ENCODE results near the gene GPR26.

GPR26 gene

DNA sequence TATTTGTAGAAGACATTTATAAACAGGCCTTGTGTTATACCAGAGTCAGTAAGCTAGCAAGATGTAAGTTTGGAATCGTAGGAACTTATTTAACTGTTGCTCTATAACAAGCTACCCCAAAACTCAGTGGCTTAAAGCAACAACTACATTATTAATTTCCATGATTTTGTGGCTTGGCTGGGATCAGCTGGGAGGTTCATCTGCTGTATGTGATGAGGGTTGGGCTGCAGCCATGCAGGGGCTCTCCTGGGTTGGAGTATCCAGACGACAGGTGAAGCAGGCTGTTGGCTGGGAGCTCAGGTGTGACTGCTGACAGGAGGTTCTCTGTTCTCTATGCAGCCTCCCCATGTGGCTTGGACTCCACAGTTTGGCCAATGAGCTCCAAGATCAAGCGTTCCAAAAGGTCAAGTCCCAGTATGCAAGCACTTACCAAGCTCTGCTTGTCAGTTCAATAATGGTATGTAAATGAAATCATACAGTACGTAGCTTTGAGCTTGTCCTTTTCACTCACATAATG, 52.4 kb downstream of the GPR26 start:
- no peak overlapping the region for H3K4me3 ChIP-seq (ENCODE audit: low read depth, low read length)
- DNase-seq (ENCODE audit: low read depth) = no peak
- TF ChIP-seq, protein P1, sequence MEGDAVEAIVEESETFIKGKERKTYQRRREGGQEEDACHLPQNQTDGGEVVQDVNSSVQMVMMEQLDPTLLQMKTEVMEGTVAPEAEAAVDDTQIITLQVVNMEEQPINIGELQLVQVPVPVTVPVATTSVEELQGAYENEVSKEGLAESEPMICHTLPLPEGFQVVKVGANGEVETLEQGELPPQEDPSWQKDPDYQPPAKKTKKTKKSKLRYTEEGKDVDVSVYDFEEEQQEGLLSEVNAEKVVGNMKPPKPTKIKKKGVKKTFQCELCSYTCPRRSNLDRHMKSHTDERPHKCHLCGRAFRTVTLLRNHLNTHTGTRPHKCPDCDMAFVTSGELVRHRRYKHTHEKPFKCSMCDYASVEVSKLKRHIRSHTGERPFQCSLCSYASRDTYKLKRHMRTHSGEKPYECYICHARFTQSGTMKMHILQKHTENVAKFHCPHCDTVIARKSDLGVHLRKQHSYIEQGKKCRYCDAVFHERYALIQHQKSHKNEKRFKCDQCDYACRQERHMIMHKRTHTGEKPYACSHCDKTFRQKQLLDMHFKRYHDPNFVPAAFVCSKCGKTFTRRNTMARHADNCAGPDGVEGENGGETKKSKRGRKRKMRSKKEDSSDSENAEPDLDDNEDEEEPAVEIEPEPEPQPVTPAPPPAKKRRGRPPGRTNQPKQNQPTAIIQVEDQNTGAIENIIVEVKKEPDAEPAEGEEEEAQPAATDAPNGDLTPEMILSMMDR (IDR thresholded peaks at IDR 0.05; ENCODE audit: control insufficient read depth, extremely low read depth, insufficient read depth) = no peak

DNA sequence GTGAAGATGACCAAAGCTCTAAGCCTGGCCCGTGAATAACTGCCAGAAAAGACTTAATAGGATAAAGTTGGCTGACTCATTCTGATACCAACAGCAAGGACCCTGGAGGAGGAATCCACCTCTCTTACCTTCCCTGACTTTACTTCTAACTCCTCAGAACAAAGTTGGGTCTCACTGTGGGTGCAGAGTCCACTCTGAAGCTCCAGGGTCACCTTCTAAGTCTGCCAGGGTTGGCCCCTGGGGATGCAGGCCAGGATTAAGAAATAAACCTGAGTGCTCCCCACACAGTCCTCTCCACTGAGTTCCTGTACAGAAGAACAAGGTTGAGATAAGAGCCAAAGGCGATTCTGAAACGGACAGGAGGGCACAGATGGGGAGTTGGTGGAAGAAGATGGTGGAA, 54.4 kb downstream of the GPR26 start:
- TF ChIP-seq, protein P1 (IDR thresholded peaks at IDR 0.05; ENCODE audit: control insufficient read depth, extremely low read depth, insufficient read depth) = no peak
- no peak for DNase-seq (ENCODE audit: low read depth)
- H3K4me3 ChIP-seq (ENCODE audit: low read depth, low read length) = no peak overlapping the region

DNA sequence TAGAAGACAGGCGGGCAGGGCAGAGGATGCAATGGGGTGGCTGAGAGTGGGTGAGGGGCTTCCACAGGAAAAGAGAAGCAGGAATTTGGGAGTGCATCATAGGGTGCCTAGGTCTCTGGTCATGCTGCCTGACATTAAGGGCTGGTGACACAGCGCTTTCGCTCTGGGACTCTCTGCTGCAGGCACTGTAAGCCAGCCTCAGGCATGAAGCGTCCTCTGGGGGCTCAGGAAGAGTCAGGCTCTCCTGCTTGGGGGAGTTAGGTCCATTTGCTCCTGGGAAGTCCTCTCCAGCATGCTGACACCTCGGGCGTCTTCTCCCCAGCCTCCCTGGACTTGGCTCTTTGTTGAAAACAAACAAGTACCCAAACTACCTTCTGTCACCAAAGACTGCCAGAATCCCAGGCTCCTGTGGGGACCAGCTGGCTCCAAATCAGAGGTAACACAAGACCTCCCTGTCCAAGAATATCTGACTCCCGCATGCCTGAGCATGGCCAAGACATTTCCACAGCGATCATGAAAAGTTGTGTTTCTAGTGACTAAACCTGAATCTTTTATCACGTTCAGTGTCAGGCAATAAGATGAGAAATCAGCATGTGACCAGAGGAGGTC, 55.4 kb downstream of the GPR26 start:
- DNase-seq (ENCODE audit: low read depth) = no peak
- H3K4me3 ChIP-seq (ENCODE audit: low read depth, low read length) = no peak overlapping the region
- TF ChIP-seq, protein P1 (IDR thresholded peaks at IDR 0.05; ENCODE audit: control insufficient read depth, extremely low read depth, insufficient read depth) = no peak

DNA sequence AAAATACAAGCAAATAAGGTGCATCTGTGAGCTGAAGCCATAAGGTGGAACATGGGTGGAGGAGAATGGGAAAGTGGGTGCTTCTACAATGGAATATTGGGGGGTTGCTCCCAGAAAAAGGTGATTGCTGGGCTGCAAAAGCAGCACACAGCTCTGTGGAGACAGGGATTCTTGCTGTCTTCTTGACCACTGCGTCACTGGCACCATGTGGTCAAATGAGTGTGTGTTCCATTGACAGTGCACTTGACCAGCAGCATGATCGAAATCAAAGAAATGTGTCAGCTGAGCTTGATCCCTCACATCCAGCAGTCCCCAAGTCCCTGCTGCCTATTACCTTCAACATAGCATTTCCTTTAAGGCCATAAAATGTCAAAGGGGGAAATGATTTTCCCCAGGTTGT, 56.2 kb downstream of the GPR26 start:
- DNase-seq (ENCODE audit: low read depth) = no peak
- TF ChIP-seq, protein P1 (IDR thresholded peaks at IDR 0.05; ENCODE audit: control insufficient read depth, extremely low read depth, insufficient read depth) = no peak
- no peak overlapping the region for H3K4me3 ChIP-seq (ENCODE audit: low read depth, low read length)

DNA sequence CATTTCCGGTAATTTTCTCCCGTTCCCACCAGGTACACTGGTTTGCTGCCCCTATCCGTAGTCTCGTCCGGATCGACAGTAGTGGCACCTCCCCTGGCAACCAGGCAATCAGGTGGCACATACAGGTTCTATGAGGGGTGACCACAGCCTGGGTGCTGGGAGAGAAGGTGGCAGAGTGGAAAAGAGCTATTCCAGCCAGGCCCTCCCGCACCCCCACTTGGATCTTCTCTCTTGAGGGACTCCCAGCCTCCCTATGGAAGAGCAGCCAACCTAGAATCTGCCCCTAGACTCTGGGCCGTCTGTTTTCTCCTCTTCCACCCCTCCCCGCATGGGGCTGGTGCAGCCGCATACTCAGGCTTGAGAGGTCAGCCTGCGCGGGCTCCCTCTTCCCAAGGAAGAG, 58.6 kb downstream of the GPR26 start:
- no peak for DNase-seq (ENCODE audit: low read depth)
- no peak overlapping the region for H3K4me3 ChIP-seq (ENCODE audit: low read depth, low read length)
- TF ChIP-seq, protein P1 (IDR thresholded peaks at IDR 0.05; ENCODE audit: control insufficient read depth, extremely low read depth, insufficient read depth) = no peak

DNA sequence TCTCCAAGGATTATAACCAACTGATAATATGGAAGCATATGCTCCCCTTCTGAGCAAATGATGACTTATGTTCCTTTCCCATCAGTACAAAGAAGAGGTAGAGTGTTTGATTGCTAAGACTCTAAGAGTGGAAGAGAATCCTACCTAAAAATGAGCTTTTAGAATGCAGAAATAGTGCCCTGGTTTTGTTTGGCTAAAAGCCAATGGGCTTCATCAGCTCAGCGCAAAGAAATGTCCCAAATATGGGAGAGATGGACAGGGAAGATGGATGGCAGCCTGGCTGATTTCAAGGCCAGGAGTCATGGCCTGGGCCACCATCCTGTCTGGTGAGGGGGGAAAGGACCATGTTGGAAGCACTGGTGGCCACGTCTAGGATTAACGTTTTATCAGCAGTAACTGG, 60.2 kb downstream of the GPR26 start:
- TF ChIP-seq, protein P1 (IDR thresholded peaks at IDR 0.05; ENCODE audit: control insufficient read depth, extremely low read depth, insufficient read depth) = no peak
- H3K4me3 ChIP-seq (ENCODE audit: low read depth, low read length) = no peak overlapping the region
- DNase-seq (ENCODE audit: low read depth) = no peak

DNA sequence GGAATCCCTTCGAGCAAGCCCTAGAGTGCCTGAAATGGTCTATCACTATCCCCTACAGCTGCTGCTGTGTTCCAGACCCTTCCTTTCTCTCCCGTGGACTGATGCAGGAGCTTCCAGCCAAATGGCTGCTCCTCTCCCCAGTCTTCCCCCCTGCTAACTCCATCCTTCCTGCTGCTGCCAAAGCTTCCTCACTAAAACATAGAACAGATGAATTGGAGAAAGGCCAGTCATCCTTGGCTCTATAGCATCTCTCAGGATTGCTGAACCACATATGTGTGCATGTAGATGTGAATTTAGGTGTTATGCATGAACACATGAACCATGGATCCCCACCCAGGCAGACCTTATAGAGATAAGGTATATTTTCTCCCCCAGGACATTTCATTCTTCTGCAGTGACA, 60.7 kb downstream of the GPR26 start:
- TF ChIP-seq, protein P1 (IDR thresholded peaks at IDR 0.05; ENCODE audit: control insufficient read depth, extremely low read depth, insufficient read depth) = no peak
- no peak for DNase-seq (ENCODE audit: low read depth)
- H3K4me3 ChIP-seq (ENCODE audit: low read depth, low read length) = no peak overlapping the region

Data from LNCaP clone FGC (cell line).